HG03159 (cell line): ENCODE data around the gene C1orf159.
"Not testable (repeated sequence)": the region's sequence is repeated elsewhere in the genome, so short reads cannot be mapped to it uniquely, and the experiment has no call there.

ENCODE experiments used
- ATAC-seq: cut with Tn5 transposase; IDR thresholded peaks from one replicate; pipeline ENCODE4 v1.9.1; 2021; ENCODE audit warnings: mild to moderate bottlenecking, moderate library complexity; ENCODE audit not compliant: unreplicated experiment

Gene C1orf159

GRCh38 chr1:1115786-1116700 lies at the start of gene C1orf159:
TSS of gene C1orf159 (minus strand) at chr1:1116089. CDS start at chr1:1091543, 24,546 bp downstream.
- ATAC-seq, result peak; percentile 89

- ATAC-seq, result no peak
Observed at GRCh38 chr1:1165485-1165884, 49.6 kb upstream of the C1orf159 start.

- ATAC-seq, result no peak
Observed at GRCh38 chr1:1164701-1165451, 49.0 kb upstream of the C1orf159 start.

GRCh38 chr1:1164361-1164700 lies 48.4 kb upstream of the C1orf159 start:
- no peak for ATAC-seq

- no peak for ATAC-seq
Observed at GRCh38 chr1:1163538-1164070, 47.7 kb upstream of the C1orf159 start.

- ATAC-seq, result no peak
Observed at GRCh38 chr1:1162597-1163537, 47.0 kb upstream of the C1orf159 start.

- ATAC-seq, result no peak
Observed at GRCh38 chr1:1161683-1162079, 45.8 kb upstream of the C1orf159 start.

- no peak for ATAC-seq
Observed at GRCh38 chr1:1161078-1161682, 45.3 kb upstream of the C1orf159 start.

- no peak for ATAC-seq
Observed at GRCh38 chr1:1160281-1160930, 44.5 kb upstream of the C1orf159 start.

- peak; percentile 58 for ATAC-seq
Observed at GRCh38 chr1:1157914-1158710, 42.2 kb upstream of the C1orf159 start.

- peak; percentile 46 for ATAC-seq
Observed at GRCh38 chr1:1157426-1157913, 41.6 kb upstream of the C1orf159 start.

GRCh38 chr1:1157033-1157365 lies 41.1 kb upstream of the C1orf159 start:
- no peak for ATAC-seq

- no peak for ATAC-seq
Observed at GRCh38 chr1:1156140-1157032, 40.5 kb upstream of the C1orf159 start.

- no peak for ATAC-seq
Observed at GRCh38 chr1:1155258-1155657, 39.4 kb upstream of the C1orf159 start.

- no peak for ATAC-seq
Observed at GRCh38 chr1:1153874-1154273, 38.0 kb upstream of the C1orf159 start.

- ATAC-seq, result not testable (repeated sequence)
Observed at GRCh38 chr1:1153215-1153614, 37.3 kb upstream of the C1orf159 start.

GRCh38 chr1:1152431-1152830 lies 36.5 kb upstream of the C1orf159 start:
- not testable (repeated sequence) for ATAC-seq

GRCh38 chr1:1151306-1151705 lies 35.4 kb upstream of the C1orf159 start:
- no peak for ATAC-seq
